Activated T-cell treated with anti-CD3 and anti-CD28 coated beads for 1 hour (primary cell): ENCODE measurements around the gene NREP.

ENCODE experiments used
- DNase-seq: peaks from one replicate; pipeline ENCODE4 v3.0.0-alpha.2; 2020; ENCODE audit warnings: low read depth

Gene NREP, protein sequence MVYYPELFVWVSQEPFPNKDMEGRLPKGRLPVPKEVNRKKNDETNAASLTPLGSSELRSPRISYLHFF

GRCh38 chr5:111756581-111757354, at the start of gene NREP:
NREP (minus strand) TSS chr5:111757194; CDS start chr5:111755772, 1,422 bp downstream.
- DNase-seq: no peak

GRCh38 chr5:111806753-111807152, 49.8 kb upstream of the NREP start:
- DNase-seq: no peak

- no peak for DNase-seq
Observed at GRCh38 chr5:111806156-111806555, 49.2 kb upstream of the NREP start.

- DNase-seq: no peak
Observed at GRCh38 chr5:111805071-111805470, 48.1 kb upstream of the NREP start.

DNA sequence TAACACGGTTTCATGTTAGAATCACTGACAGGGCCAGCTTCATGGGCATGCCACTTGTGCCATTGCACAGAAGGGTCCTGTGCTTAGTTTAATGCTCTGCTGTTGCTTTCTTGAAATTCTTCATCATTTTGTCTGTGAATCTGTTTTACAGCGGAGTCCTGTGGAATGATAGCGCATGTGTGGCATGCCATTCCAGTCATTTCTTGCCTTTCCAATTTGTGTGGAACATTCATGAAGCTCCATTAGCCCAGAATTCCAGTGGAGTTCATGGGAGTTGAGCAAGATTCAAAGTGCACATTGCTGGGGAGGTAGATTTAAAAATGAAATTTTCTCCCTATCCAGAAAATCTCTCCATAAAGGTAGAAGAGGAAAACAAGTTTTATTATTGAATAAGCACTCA, 43.4 kb upstream of the NREP start:
- DNase-seq: no peak

GRCh38 chr5:111795142-111795541, 38.1 kb upstream of the NREP start:
- no peak for DNase-seq

DNA sequence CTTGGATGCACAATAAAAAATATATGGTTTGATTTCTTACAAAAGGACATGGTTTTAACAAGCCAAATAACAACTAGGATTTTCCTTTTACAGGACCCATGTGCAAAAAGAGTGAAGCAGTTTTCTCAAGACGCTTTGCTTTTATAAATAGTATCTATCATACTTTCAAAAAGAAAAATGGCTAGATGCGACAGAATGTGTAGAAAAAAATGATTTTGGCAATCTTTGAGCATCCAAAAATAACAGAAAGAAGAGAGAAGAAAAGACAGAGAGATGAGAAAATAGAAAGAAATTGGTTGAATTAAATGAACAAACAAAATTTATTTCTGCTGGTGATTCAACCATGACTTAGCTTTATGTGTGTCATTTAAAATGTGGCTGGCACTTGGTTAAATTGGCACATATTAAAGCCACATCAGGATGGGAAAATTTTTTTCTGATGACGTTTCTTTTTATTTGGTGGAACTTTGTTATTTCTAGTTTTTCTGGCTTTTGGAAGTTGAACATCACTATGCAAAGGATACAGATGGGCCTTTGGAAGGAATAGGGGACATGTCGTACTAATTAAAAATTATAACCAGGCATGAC, 35.6 kb upstream of the NREP start:
- no peak for DNase-seq

DNA sequence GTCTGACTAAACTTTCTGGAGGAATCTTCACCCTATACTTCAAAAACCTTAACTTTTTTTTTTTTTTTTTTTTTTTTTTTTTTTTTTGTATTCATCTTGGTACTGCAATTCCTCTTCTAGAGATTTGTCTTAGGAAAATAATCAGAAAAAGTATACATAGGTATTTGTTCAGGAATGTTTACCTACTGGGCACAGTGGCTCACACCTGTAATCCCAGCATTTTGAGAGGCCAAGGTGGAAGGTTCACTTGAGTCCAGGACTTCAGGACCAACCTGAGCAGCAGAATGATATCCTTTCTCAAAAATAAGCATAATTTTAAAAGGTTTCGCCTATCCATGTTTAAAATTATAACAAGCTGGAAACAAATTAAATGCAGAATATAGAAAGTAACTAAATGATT, 33.3 kb upstream of the NREP start:
- DNase-seq: no peak

GRCh38 chr5:111787006-111787405, 30.0 kb upstream of the NREP start:
- no peak for DNase-seq

DNA sequence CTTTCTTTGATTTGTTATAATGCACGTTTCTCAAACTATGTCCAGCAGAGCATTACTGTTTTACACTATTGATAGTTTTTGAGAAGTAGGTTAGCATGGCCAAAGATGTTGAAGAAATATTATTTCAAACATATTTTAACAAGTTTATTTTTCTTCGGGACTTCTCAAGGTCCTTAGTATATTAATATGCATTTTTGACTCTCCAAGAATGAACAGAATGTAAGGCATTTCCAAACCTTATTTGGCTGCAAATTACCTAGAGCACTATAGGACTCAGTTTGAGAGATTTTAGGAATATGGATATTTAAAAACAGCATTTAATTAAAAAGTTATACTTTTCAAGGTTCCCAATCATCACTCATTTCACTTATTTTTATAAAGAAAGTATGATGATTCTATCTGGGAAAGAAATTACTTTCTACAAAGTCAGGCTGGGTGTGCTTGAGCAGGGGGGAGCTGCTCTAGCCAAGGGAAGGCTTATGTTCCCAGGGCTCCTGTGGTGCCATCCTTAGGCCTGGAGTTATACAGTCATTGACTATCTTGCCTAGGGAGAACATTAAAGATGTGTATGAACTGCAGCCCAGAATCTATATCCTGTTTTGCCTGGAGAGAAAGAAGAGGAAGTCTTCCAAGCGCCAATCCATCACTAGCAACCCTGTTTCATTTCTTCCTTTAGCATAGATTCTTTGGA, 27.6 kb upstream of the NREP start:
- DNase-seq: no peak

- no peak for DNase-seq
Observed at GRCh38 chr5:111783537-111783936, 26.5 kb upstream of the NREP start.

DNA sequence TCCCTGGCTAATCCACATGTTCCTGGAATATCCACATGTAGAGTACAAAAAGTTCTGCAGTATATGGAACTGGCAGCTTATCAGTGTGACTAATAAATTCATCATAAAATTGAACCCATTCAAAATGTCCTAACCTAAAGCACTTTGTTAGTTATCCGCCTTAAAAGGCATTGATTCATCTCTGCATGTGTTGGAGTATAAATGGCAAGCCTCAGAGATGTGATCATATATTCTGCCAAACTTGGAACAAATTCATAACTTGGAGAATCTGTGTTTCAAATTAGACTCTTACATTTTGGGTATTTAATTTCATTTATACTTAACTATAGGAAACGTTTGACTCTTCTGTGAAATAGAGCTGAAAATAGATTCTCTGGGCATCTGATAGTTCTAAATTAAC, 25.2 kb upstream of the NREP start:
- no peak for DNase-seq

- DNase-seq: no peak
Observed at GRCh38 chr5:111781200-111781599, 24.2 kb upstream of the NREP start.

GRCh38 chr5:111779922-111780292, 22.9 kb upstream of the NREP start:
- DNase-seq: no peak

DNA sequence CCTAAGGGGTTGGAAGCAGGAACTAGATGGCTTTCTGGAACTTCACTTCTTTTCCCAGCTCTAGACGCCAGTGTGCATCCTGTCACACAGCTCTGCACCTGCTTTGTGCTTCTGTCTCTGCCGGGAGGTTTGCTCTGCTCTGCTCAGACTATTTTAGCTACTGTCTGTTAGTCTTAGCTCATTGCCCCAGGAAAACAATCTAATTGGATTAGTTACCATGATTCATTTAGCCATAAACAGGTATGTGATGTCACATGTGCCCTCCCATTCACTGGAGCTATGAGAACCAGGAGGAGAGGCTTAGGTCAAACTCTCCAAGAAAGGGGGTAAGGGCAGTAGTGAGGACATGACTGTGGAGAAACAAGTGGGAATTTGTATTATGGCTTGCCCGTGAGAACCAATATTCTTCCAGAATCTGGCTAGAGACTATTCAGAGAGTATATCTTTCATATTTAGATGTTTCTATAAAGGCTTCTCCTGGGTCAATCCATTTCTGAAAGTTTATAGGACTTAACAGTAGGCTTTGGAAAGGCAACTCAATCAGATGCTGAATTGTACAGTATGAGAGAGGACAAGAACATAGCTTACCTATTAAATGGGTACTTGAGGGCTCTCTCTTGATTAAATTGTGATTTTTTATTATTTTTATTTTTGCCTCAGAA, 22.4 kb upstream of the NREP start:
- no peak for DNase-seq

GRCh38 chr5:111776913-111777781, 20.2 kb upstream of the NREP start:
- no peak for DNase-seq

DNA sequence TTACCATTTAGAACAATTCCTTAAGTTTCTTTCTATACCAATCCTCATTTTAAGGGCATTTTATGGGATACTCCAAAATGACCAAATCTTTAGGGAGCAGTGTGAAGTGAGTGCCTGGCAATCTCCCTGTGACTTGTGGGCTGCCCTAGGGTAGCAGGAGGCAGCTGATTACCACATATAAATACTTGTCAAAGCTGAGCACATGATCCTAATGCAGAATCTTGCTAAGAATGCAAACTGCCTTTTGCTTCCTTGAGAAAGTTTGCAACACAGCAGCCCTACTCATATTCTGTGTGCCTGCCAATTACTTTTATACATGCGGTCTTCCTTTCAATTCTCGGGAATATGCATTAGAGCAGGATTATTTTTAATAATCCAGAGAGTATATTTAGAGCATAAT, 18.2 kb upstream of the NREP start:
- no peak for DNase-seq

DNA sequence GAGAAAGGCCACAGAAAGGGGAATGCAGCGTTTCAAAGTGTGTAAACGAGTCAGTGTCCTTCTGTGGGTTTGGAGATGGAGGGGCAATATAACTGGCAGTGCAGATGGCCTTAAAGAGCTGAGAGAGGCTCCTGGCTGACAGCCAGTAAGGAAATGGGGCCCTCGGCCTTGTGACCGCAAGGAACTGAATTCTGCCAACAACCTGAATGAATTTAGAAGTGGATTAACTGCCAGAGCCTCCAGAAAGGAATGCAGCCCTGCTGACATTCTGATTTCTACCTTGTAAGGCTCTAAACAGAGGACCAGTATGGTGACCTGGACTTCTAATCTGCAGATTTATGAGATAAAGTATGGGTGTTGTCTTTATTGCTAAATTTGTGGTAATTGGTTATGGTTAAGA, 17.5 kb upstream of the NREP start:
- DNase-seq: no peak

DNA sequence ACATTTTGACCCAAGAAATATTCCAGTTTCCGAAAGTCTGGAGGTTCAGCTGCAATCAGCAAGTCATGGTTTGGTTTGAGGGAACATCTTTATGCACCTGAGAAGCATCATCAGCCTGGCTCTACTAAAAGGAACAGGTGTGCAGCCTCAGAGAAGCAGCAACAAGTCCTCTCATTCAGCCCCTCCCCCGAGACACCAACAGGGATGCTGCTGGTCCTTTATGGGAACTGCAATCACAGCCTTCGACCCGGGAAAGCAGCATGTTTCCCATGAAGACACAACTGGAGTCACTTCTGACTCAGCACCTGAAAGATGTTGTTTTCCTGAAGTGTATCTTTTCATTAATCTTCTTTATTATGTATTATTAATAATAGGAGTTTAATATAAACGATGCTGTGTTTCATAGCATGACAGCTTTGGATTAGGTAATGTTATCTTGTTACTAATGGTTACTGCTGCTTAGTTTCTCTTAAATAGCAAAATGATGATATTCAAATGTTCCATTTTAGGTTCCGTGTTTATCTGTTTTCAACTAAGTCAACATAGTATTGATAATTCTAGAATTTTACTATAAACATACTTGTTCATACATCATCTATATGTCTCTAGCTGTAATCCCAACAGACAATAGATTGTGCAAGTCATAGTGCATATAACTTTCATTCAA, 15.6 kb upstream of the NREP start:
- DNase-seq: no peak

DNA sequence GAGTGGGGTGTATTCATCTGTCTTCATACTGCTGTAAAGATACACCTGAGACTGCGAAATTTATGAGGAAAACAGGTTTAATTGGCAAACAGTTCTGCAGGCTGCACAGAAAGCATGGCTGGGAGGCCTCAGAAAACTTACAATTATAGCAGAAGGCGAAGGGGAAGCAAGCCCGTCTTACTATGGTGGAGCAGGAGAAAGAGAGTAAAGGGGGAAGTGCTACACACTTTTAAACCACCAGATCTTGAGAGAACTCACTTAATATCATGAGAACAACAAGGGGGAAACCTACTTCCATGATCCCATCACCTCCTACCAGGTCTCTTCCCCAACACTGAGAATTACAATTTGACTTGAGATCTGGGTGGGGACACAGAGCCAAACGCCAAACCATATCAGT, 12.5 kb upstream of the NREP start:
- DNase-seq: no peak
